Spinal cord (tissue), 10 donors: ENCODE data around the gene SLCO3A1. TPM values are rescaled to one million over a fixed set of nuclear protein-coding genes. Genes with fewer than 3 reads are reported as not detected.

Experiments
- DNase-seq, 6 donors: peaks; one replicate each; pipeline versions ENCODE4 v3.0.0 to v3.0.0-alpha.2; 2013 to 2015; ENCODE audit warnings: low spot score in 6 of 6, low read depth in 4 of 6
- H3K27ac ChIP-seq: one replicate; pipeline ENCODE4 v1.5.1; 2013; ENCODE audit warnings: low read depth, low read length, control low read depth
- H3K27me3 ChIP-seq: one replicate; pipeline ENCODE4 v1.6.1; 2013; ENCODE audit warnings: low read length; ENCODE audit not compliant: control insufficient read depth, insufficient read depth
- H3K36me3 ChIP-seq: one replicate; pipeline ENCODE4 v1.6.1; 2013; ENCODE audit warnings: low read length; ENCODE audit not compliant: control insufficient read depth, insufficient read depth
- H3K4me1 ChIP-seq: one replicate; pipeline ENCODE4 v1.6.1; 2013; ENCODE audit warnings: low read length; ENCODE audit not compliant: control insufficient read depth, insufficient read depth
- H3K4me3 ChIP-seq: one replicate; pipeline ENCODE4 v1.5.1; 2013; ENCODE audit warnings: low read depth, low read length, control low read depth
- H3K9me3 ChIP-seq: one replicate; pipeline ENCODE4 v1.6.1; 2013; ENCODE audit warnings: low read length; ENCODE audit not compliant: control insufficient read depth, insufficient read depth
- whole genome bisulfite sequencing: methylation state at CpG from one replicate; pipeline ENCODE4 v1.1.5; 2013; ENCODE audit warnings: missing lambda C conversion rate; ENCODE audit not compliant: insufficient coverage; 5-methylcytosine and 5-hydroxymethylcytosine counted together
- polyA plus RNA-seq, 2 donors: library from polyadenylated mRNA; unstranded; fragments of 120-200 nt; gene quantifications; one replicate each; pipeline ENCODE4 v1.2.1, GENCODE V29; 2013; ENCODE audit not compliant: insufficient read length in 2 of 2
- total RNA-seq, 2 donors: library from RNA; depleted of rRNA in 1 of 2; stranded (reverse); fragments of 120-200 nt in 1 of 2; fragments of >200 nt in 1 of 2; gene quantifications; one replicate each; pipeline versions ENCODE4 v1.2.3 to v1.2.4, GENCODE V29; 2013 to 2014
- donor health status: healthy.

The SLCO3A1 gene
- total and polyA plus RNA-seq, 4 donors: 4.6 to 22.2 (median 13.0) TPM

- H3K9me3 ChIP-seq: no peaks in the 10 kb centered on the region
- peaks cover 3% of the 10 kb centered on the region for H3K36me3 ChIP-seq
- DNase-seq: no peak
- no peak overlapping the region for H3K4me3 ChIP-seq
- peaks cover 5% of the 10 kb centered on the region for H3K4me1 ChIP-seq
- H3K27me3 ChIP-seq: no peaks in the 10 kb centered on the region
- no peak overlapping the region for H3K27ac ChIP-seq
- 96% methylated on average over 5 of the region's 5 CpGs for WGBS
These were observed 287.3 kb downstream of the SLCO3A1 start for GRCh38 chr15:92140796-92141195.

DNA sequence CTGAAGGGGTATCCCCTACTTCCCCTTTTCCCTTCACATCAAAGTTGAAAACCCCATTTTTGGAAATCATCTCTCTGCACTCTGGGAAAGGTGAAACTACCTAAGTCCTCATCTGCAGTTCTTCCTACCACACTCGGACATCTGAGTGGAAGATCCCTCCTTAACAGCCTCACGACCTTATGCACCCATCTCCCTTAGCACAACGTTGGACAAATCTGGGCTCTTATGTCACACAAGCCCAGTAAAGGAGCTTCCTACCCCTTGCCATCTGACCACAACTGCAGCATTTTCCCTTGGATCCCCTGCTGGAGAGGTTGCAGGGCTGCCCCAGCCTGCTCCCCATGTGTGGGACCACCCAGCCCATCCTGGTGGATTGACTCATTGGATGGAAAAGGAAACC, 288.1 kb downstream of the SLCO3A1 start:
- Histone ChIP-seq H3K4me1 (peaks cover 12% of the 10 kb centered on the region), H3K4me3 (no peak overlapping the region), H3K36me3 (peaks cover 3% of the 10 kb centered on the region), H3K27me3 (no peaks in the 10 kb centered on the region), H3K9me3 (no peaks in the 10 kb centered on the region), H3K27ac (no peak overlapping the region)
- DNase-seq: no peak
- 86% methylated on average over 3 of the region's 3 CpGs for WGBS

- no peaks in the 10 kb centered on the region for H3K27me3 ChIP-seq
- H3K4me3 ChIP-seq: no peak overlapping the region
- no peak overlapping the region for H3K27ac ChIP-seq
- peaks cover 17% of the 10 kb centered on the region for H3K4me1 ChIP-seq
- no peak for DNase-seq
- H3K9me3 ChIP-seq: no peaks in the 10 kb centered on the region
- 78% methylated on average over 5 of the region's 13 CpGs for WGBS
- peaks cover 3% of the 10 kb centered on the region for H3K36me3 ChIP-seq
These were observed 289.0 kb downstream of the SLCO3A1 start for GRCh38 chr15:92142242-92143232.

- H3K27ac ChIP-seq: no peak overlapping the region
- H3K36me3 ChIP-seq: peaks cover 3% of the 10 kb centered on the region
- DNase-seq: no peak
- H3K4me3 ChIP-seq: no peak overlapping the region
- no peaks in the 10 kb centered on the region for H3K27me3 ChIP-seq
- 96% methylated on average over 15 of the region's 16 CpGs for WGBS
- H3K9me3 ChIP-seq: no peaks in the 10 kb centered on the region
- H3K4me1 ChIP-seq: peaks cover 17% of the 10 kb centered on the region
These were observed 290.3 kb downstream of the SLCO3A1 start for GRCh38 chr15:92143765-92144164.

DNA sequence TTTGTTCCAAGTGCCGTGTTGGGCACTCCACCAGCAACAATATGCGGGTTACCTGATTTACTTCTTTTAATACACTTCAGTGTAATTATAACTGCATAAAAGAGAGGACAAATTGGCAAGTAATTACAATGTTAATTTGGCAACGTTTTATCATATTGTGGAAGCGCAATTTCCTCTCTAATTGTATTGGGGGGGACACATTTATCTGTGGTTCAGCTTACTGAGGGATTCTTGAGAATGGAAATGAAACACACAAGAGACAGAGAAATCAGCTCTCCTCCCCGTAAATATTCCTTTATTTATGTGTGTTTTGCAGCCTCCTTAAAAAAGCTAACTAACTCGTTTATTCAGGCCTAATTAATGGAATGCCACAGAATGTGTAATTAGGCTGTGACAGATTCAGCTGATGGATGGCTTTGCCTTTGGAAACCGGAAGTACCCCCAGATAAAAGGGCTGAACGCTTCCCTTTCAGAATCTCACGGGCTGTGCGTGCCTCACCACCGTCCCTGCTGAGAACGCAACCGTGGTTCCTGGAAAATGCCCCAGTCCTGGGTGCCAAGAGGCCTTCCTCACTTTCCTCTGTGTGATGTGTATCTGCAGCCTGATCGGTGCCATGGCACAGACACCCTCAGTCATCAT, 293.1 kb downstream of the SLCO3A1 start:
- peak in 2 of 6 donors; percentile 44 to 91 for DNase-seq
- peaks cover 17% of the 10 kb centered on the region for H3K4me1 ChIP-seq
- no peak overlapping the region for H3K27ac ChIP-seq
- no peaks in the 10 kb centered on the region for H3K27me3 ChIP-seq
- H3K36me3 ChIP-seq: peaks cover 3% of the 10 kb centered on the region
- no peak overlapping the region for H3K4me3 ChIP-seq
- H3K9me3 ChIP-seq: no peaks in the 10 kb centered on the region
- WGBS: 25% methylated on average over 8 of the region's 14 CpGs

GRCh38 chr15:92149029-92149428, 295.5 kb downstream of the SLCO3A1 start:
- Histone ChIP-seq H3K4me3 (no peak overlapping the region), H3K27ac (no peak overlapping the region), H3K27me3 (no peaks in the 10 kb centered on the region), H3K36me3 (no peaks in the 10 kb centered on the region), H3K4me1 (peaks cover 17% of the 10 kb centered on the region), H3K9me3 (no peaks in the 10 kb centered on the region)
- no peak for DNase-seq
- WGBS: 78% methylated on average over 3 of the region's 4 CpGs

DNA sequence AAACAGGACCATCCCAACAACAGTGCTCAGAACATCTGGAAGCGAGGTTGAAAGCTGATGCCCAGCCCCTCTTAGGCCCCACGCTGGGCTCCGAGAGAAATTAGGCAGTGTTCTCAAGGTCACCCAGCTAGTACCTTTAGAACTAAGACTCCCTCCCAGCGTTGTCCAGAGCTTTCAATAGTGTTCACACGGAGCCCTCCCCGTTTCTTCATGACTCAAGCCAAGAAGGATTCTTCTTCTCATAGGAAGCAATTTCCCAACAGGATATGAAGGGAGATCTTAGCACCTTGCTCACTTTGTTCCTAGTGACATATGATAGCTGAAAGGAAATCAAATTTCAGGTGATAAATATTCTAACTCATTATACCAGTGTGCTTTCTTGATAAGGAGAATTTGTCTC, 296.0 kb downstream of the SLCO3A1 start:
- no peaks in the 10 kb centered on the region for H3K9me3 ChIP-seq
- no peak overlapping the region for H3K27ac ChIP-seq
- WGBS: 64% methylated on average over 5 of the region's 6 CpGs
- H3K27me3 ChIP-seq: no peaks in the 10 kb centered on the region
- DNase-seq: no peak
- H3K4me1 ChIP-seq: peaks cover 17% of the 10 kb centered on the region
- no peak overlapping the region for H3K4me3 ChIP-seq
- H3K36me3 ChIP-seq: no peaks in the 10 kb centered on the region

GRCh38 chr15:92151168-92151567, 297.7 kb downstream of the SLCO3A1 start:
- Histone ChIP-seq H3K27ac (no peak overlapping the region), H3K9me3 (no peaks in the 10 kb centered on the region), H3K4me3 (no peak overlapping the region), H3K4me1 (peaks cover 8% of the 10 kb centered on the region), H3K36me3 (no peaks in the 10 kb centered on the region), H3K27me3 (no peaks in the 10 kb centered on the region)
- WGBS: no CpG with 5 or more reads among the region's 8 CpGs
- DNase-seq: peak in 2 of 6 donors; percentile 42 to 84

DNA sequence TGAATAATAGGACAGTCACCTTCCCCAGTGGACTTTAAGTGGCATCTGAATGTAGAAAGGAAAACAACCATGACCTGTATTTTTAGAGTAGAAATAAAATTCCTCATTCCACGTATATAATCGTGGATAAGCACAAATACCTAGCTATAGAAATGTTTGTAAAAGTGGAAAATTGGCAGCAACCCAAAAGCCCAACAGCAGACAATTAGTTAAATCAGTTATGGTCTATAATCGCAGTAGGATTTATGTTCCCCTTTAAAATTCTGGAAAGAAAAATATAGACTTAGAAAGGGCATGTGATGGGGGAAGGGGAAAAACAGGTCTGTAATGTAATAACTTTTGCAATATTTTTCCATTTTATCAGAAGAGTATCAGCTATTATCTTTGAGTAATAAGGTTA, 298.2 kb downstream of the SLCO3A1 start:
- Histone ChIP-seq H3K36me3 (no peaks in the 10 kb centered on the region), H3K9me3 (no peaks in the 10 kb centered on the region), H3K27ac (no peak overlapping the region), H3K27me3 (no peaks in the 10 kb centered on the region), H3K4me1 (peaks cover 5% of the 10 kb centered on the region), H3K4me3 (no peak overlapping the region)
- no CpG with 5 or more reads among the region's 3 CpGs for WGBS
- DNase-seq: peak in 1 of 6 donors; percentile 41
